GM21526 (cell line): Measurements from ENCODE around the gene PITPNB.

Experiments used
- ATAC-seq: cut with Tn5 transposase; IDR thresholded peaks from one replicate; pipeline ENCODE4 v1.9.1; 2021; ENCODE audit warnings: moderate library complexity; ENCODE audit not compliant: unreplicated experiment, low FRiP score

Gene PITPNB

GRCh38 chr22:27919942-27920755 lies 1.1 kb upstream of the PITPNB start:
- peak; percentile 40 for ATAC-seq

GRCh38 chr22:27918341-27919221 lies 475 bp downstream of the PITPNB start:
- ATAC-seq: peak; percentile 30

- no peak for ATAC-seq
Observed at GRCh38 chr22:27915986-27916385, 3.1 kb downstream of the PITPNB start.

- ATAC-seq: no peak
Observed at GRCh38 chr22:27913162-27913741, 5.8 kb downstream of the PITPNB start.

- no peak for ATAC-seq
Observed at GRCh38 chr22:27912101-27912500, 7.0 kb downstream of the PITPNB start.

GRCh38 chr22:27911330-27911729 lies 7.7 kb downstream of the PITPNB start:
- no peak for ATAC-seq

- no peak for ATAC-seq
Observed at GRCh38 chr22:27906241-27906640, 12.8 kb downstream of the PITPNB start.

- ATAC-seq: no peak
Observed at GRCh38 chr22:27905653-27906052, 13.4 kb downstream of the PITPNB start.

GRCh38 chr22:27903805-27904473 lies 15.1 kb downstream of the PITPNB start:
- no peak for ATAC-seq

GRCh38 chr22:27900153-27900552 lies 18.9 kb downstream of the PITPNB start:
- no peak for ATAC-seq

GRCh38 chr22:27896245-27896644 lies 22.8 kb downstream of the PITPNB start:
- ATAC-seq: no peak

- no peak for ATAC-seq
Observed at GRCh38 chr22:27895600-27895999, 23.5 kb downstream of the PITPNB start.

GRCh38 chr22:27892811-27893210 lies 26.2 kb downstream of the PITPNB start:
- ATAC-seq: no peak

- ATAC-seq: no peak
Observed at GRCh38 chr22:27892064-27892463, 27.0 kb downstream of the PITPNB start.

- ATAC-seq: no peak
Observed at GRCh38 chr22:27888310-27888709, 30.7 kb downstream of the PITPNB start.

GRCh38 chr22:27886843-27887151 lies 32.3 kb downstream of the PITPNB start:
- no peak for ATAC-seq

GRCh38 chr22:27885977-27886842 lies 32.8 kb downstream of the PITPNB start:
- ATAC-seq: no peak

GRCh38 chr22:27883656-27884350 lies 35.3 kb downstream of the PITPNB start:
- no peak for ATAC-seq
